Loucy (cell line): ENCODE results near the gene FAM162B.

Experiments
- CTCF ChIP-seq: fragments of 200-600 bp; sonication (generic); conservative IDR thresholded peaks from 2 replicates; pipeline ENCODE4 v1.5.1; 2014; ENCODE audit warnings: mild to moderate bottlenecking, antibody characterized with exemption, low read length
- EZH2phosphoT487 ChIP-seq: fragments of 200-600 bp; IDR thresholded peaks from 2 replicates; pipeline ENCODE4 v1.6.1; 2018; ENCODE audit warnings: antibody characterized with exemption, mild to moderate bottlenecking, moderate library complexity, borderline replicate concordance

- TF ChIP-seq CTCF (no peak), EZH2phosphoT487 (no peak)
Observed at GRCh38 chr6:116763906-116764628, 1.5 kb downstream of the FAM162B start.
